Neural progenitor cell (in vitro differentiated cells): ENCODE data around the gene CDC42EP3. TPM values are rescaled to one million over a fixed set of nuclear protein-coding genes. Genes with fewer than 3 reads are reported as not detected.

ENCODE experiments used
- DNase-seq: peaks from one replicate; pipeline ENCODE4 v3.0.0-alpha.2; 2016; ENCODE audit warnings: low spot score
- H2AFZ ChIP-seq: fragments of 200-600 bp; sonication (generic); replicated peaks from 2 replicates; pipeline ENCODE4 v1.6.1; 2016; ENCODE audit warnings: antibody characterized with exemption
- H3F3A ChIP-seq: fragments of 200-600 bp; sonication (generic); 2 replicates; pipeline ENCODE4 v1.6.1; 2016; ENCODE audit warnings: antibody characterized with exemption, low read depth
- H3K27ac ChIP-seq: fragments of 200-600 bp; sonication (generic); 2 replicates; pipeline ENCODE4 v1.5.1; 2016; ENCODE audit warnings: mild to moderate bottlenecking
- H3K27me3 ChIP-seq: fragments of 200-600 bp; sonication (generic); 2 replicates; pipeline ENCODE4 v1.6.1; 2016; ENCODE audit warnings: mild to moderate bottlenecking, moderate library complexity
- H3K36me3 ChIP-seq: fragments of 200-600 bp; sonication (generic); 2 replicates; pipeline ENCODE4 v1.5.1; 2016
- H3K4me1 ChIP-seq: fragments of 200-600 bp; sonication (generic); 2 replicates; pipeline ENCODE4 v1.6.1; 2016; ENCODE audit warnings: mixed run types
- H3K4me2 ChIP-seq: fragments of 200-600 bp; sonication (generic); 2 replicates; pipeline ENCODE4 v1.6.1; 2016
- H3K4me3 ChIP-seq: fragments of 200-600 bp; sonication (generic); 2 replicates; pipeline ENCODE4 v1.5.1; 2016
- H3K79me2 ChIP-seq: fragments of 200-600 bp; sonication (generic); 2 replicates; pipeline ENCODE4 v1.6.1; 2016; ENCODE audit warnings: low read depth
- H3K9ac ChIP-seq: fragments of 200-600 bp; sonication (generic); 2 replicates; pipeline ENCODE4 v1.6.1; 2016
- H3K9me3 ChIP-seq: fragments of 200-600 bp; sonication (generic); 2 replicates; pipeline ENCODE4 v1.5.1; 2016; ENCODE audit warnings: low read depth
- H4K20me1 ChIP-seq: fragments of 200-600 bp; sonication (generic); 2 replicates; pipeline ENCODE4 v1.6.1; 2016; ENCODE audit warnings: low read depth
- H3K27ac Mint-ChIP-seq: 3 replicates; pipeline ENCODE4 v1.8.0; 2021; ENCODE audit warnings: mixed read lengths
- H3K27me3 Mint-ChIP-seq: 2 replicates; pipeline ENCODE4 v1.8.0; 2022; ENCODE audit warnings: low read depth, mild to moderate bottlenecking, inconsistent platforms, moderate library complexity, mixed read lengths; ENCODE audit not compliant: insufficient read depth
- H3K36me3 Mint-ChIP-seq: 3 replicates; pipeline ENCODE4 v1.8.0; 2021; ENCODE audit warnings: mixed read lengths
- H3K4me1 Mint-ChIP-seq: 3 replicates; pipeline ENCODE4 v1.8.0; 2021; ENCODE audit warnings: mixed read lengths
- H3K4me3 Mint-ChIP-seq: 3 replicates; pipeline ENCODE4 v1.8.0; 2021; ENCODE audit warnings: mild to moderate bottlenecking, moderate library complexity, mixed read lengths
- H3K9me3 Mint-ChIP-seq: 3 replicates; pipeline ENCODE4 v1.8.0; 2020; ENCODE audit warnings: mixed read lengths
- CTCF ChIP-seq: fragments of 200-600 bp; sonication (generic); IDR thresholded peaks from 2 replicates; pipeline ENCODE4 v1.5.1; 2017; ENCODE audit warnings: antibody characterized with exemption, mild to moderate bottlenecking
- EZH2 ChIP-seq: fragments of 200-600 bp; sonication (generic); IDR thresholded peaks from 2 replicates; pipeline ENCODE4 v1.6.1; 2017; ENCODE audit warnings: antibody characterized with exemption, mild to moderate bottlenecking, moderate library complexity
- EZH2phosphoT487 ChIP-seq: fragments of 200-600 bp; sonication (generic); IDR thresholded peaks from 2 replicates; pipeline ENCODE4 v1.6.1; 2017; ENCODE audit warnings: antibody characterized with exemption
- total RNA-seq: library from RNA; depleted of rRNA; stranded (reverse); fragments of >200 nt; gene quantifications from 2 replicates; pipeline ENCODE4 v1.2.3, GENCODE V29; 2015; ENCODE audit warnings: low replicate concordance

Gene CDC42EP3
- total RNA-seq, 1 donor from 2014 or later, result 21.2 TPM

DNA sequence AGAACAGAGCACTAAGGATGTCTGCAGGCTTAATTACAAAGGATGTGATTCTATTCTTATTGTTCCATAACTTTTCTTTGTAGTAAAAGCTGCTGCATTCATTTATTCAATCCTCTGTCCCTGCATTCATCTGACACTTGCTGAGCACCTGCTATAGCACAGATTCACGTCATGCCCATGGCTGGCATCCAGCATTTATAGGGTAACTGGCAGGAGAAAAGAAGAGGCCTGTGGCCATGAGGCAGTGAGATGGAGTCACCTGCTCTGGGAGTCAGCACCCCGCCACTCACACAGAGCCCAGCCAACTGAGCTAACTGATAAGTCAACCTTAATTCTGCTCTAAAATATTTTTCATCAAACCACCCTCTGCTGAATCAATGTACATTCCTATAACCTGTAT, 18.3 kb upstream of the CDC42EP3 start:
- no peak overlapping the region for H3K4me3 ChIP-seq
- Mint-ChIP-seq H3K27ac (no peak overlapping the region), H3K9me3 (no peaks in the 10 kb centered on the region), H3K27me3 (peaks cover 3% of the 10 kb centered on the region), H3K36me3 (no peaks in the 10 kb centered on the region), H3K4me1 (peaks cover 9% of the 10 kb centered on the region), H3K4me3 (no peak overlapping the region)
- H3F3A ChIP-seq, result no peaks in the 10 kb centered on the region
- H2AFZ ChIP-seq, result no peak overlapping the region
- TF ChIP-seq EZH2, result no peak
- no peak for TF ChIP-seq EZH2phosphoT487
- TF ChIP-seq CTCF, result no peak
- no peak for DNase-seq
- no peak overlapping the region for H3K9ac ChIP-seq
- no peaks in the 10 kb centered on the region for H3K79me2 ChIP-seq
- no peaks in the 10 kb centered on the region for H3K27me3 ChIP-seq
- H3K27ac ChIP-seq, result no peak overlapping the region
- H3K36me3 ChIP-seq, result no peaks in the 10 kb centered on the region
- H3K9me3 ChIP-seq, result no peaks in the 10 kb centered on the region
- no peaks in the 10 kb centered on the region for H3K4me1 ChIP-seq
- H4K20me1 ChIP-seq, result no peaks in the 10 kb centered on the region
- no peak overlapping the region for H3K4me2 ChIP-seq

DNA sequence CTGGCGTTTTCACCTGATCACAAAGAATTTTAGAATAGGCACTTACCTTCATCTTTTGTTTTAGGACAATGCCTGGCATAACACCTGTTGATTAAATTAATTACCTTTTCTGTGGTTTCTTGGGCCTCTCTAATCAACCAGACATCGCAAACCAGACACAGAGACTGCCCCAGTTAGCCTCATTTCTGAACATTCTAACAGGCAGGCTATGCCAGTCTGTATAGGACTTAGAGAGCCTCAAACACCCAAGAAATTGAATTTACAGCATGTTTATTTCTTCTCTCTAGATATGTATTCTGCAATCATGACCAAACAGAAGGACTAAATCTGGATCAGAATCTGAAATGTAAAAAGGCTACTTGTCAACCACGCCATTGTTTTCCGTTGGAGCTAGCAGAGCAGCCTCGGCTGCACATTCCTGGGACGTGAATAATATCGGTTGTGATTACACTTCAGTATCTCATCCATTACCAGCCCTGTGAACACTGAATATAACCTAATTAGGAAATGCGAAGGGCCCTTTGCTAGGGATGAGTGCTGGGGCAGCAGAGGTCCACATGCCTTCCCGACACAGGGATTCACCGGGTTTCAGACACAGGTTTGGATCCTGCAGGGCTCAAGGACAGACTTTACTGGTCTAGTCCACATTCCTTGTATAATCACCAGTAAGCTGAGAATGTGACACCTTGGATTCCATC, 17.5 kb upstream of the CDC42EP3 start:
- H3K4me2 ChIP-seq, result no peak overlapping the region
- no peaks in the 10 kb centered on the region for H3K4me1 ChIP-seq
- H3K4me3 ChIP-seq, result no peak overlapping the region
- DNase-seq, result no peak
- Mint-ChIP-seq H3K9me3 (no peaks in the 10 kb centered on the region), H3K4me3 (no peak overlapping the region), H3K36me3 (no peaks in the 10 kb centered on the region), H3K4me1 (peaks cover 9% of the 10 kb centered on the region), H3K27ac (no peak overlapping the region), H3K27me3 (peaks cover 3% of the 10 kb centered on the region)
- TF ChIP-seq EZH2phosphoT487 (no peak), CTCF (no peak), EZH2 (no peak)
- no peaks in the 10 kb centered on the region for H4K20me1 ChIP-seq
- H3K9me3 ChIP-seq, result no peaks in the 10 kb centered on the region
- no peak overlapping the region for H3K27ac ChIP-seq
- H3K9ac ChIP-seq, result no peak overlapping the region
- H3K27me3 ChIP-seq, result no peaks in the 10 kb centered on the region
- H3K36me3 ChIP-seq, result no peaks in the 10 kb centered on the region
- H2AFZ ChIP-seq, result peak overlapping the region; percentile 35
- H3F3A ChIP-seq, result no peaks in the 10 kb centered on the region
- no peaks in the 10 kb centered on the region for H3K79me2 ChIP-seq

DNA sequence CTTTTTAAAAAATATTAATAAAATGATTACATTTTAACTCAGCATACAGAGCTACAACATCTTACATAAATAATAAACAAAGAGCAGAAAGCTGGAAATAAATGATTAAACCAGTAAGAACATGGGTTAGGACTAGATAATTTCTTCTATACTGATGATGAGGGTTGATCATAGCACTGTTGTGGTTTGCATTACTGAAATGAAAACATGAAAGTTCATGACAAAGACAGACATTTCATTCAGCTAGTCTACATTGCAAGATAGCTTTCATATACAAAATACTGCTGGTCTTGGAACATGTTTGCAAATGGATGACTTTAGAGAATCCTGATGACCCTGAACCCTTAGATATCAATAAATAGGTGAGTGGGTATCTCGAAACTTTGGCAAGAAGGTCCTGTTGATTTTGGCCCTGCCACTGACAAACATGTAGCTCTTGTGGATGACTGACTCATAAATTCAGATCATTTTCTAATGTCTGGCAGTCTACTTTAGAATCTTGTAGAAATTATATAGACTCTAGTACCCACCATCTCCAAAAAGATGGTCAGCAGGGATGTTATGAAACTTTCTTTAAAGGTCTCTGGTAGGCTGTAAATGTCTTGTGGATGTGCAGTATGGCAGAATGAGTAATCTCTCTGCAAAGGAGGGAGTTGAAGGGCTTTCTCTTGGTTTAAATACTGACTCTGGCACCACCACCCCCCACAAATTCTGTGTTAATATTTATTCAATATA, 15.5 kb upstream of the CDC42EP3 start:
- no peaks in the 10 kb centered on the region for H4K20me1 ChIP-seq
- H3K4me1 ChIP-seq, result no peaks in the 10 kb centered on the region
- no peak overlapping the region for H3K27ac ChIP-seq
- H3K4me1 Mint-ChIP-seq, result peaks cover 9% of the 10 kb centered on the region
- H3K9ac ChIP-seq, result no peak overlapping the region
- no peaks in the 10 kb centered on the region for H3K9me3 ChIP-seq
- H3K4me2 ChIP-seq, result no peak overlapping the region
- no peaks in the 10 kb centered on the region for H3K9me3 Mint-ChIP-seq
- H3K27ac Mint-ChIP-seq, result no peak overlapping the region
- H3K27me3 Mint-ChIP-seq, result peaks cover 3% of the 10 kb centered on the region
- H3K36me3 Mint-ChIP-seq, result no peaks in the 10 kb centered on the region
- H2AFZ ChIP-seq, result no peak overlapping the region
- no peak overlapping the region for H3K4me3 ChIP-seq
- H3F3A ChIP-seq, result no peaks in the 10 kb centered on the region
- H3K4me3 Mint-ChIP-seq, result no peak overlapping the region
- no peak for TF ChIP-seq EZH2phosphoT487
- no peak for TF ChIP-seq CTCF
- no peak for TF ChIP-seq EZH2
- H3K79me2 ChIP-seq, result no peaks in the 10 kb centered on the region
- H3K27me3 ChIP-seq, result no peaks in the 10 kb centered on the region
- no peaks in the 10 kb centered on the region for H3K36me3 ChIP-seq
- DNase-seq, result no peak
